TTC549 (cell line): ENCODE data around the gene PIM2.

Experiments used
- FAIRE-seq: peaks from 2 replicates; lab custom pipeline; 2012; peaks lifted over from hg19 to GRCh38; lab: Jason Lieb, UNC

Gene PIM2

DNA sequence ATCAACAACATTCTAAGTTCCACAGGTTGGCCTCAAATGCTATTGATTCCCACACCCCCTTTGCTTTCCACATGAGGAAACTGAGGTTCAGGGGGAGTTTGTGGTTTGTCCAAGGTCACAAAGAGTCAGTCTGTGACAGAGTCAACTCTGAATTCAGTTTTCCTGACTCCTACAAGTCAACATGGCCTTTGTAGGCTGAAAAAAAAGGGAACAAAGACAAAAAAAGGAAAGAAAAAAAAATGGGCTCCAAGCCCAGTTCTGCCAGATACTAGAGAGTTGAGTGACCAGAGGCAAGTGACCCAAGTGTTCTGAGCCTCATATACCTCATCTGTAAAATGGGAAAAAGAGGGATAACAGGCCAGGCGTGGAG is 16.5 kb upstream of the PIM2 start:
- no peak for FAIRE-seq

DNA sequence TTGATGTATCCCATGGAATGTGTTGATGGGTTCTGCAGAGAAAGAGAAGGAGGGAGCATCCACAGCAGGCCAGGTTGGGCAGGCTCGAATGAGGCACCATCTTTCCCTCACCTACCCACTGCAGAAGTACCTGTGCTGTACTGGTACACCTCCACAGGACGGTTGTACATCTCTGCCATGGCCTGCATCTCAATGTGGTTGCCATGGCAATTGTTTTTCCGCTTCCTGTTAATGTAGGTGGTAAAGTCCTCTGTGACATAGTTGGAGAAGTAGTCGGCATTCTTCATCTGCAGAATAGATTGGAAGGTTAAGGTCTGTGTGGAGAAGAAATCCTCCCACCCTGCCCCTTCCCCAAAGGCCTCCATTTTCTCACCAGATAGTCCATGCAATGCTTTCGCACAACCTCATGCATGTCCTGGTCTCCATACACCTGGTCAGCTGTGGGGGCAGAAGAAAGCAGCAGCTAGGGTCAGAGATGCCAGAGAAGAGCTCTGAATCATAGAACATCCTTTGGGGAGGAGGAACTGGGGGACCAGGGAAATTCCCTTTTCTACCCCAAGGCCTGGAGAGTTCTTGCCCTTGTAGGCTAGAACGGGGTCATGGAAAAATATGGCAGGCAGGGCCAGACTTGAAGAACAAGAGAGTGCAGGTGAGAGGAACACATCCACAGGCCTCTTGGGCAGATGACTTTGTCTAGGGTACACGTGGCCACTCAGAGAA is 15.9 kb upstream of the PIM2 start:
- no peak for FAIRE-seq

DNA sequence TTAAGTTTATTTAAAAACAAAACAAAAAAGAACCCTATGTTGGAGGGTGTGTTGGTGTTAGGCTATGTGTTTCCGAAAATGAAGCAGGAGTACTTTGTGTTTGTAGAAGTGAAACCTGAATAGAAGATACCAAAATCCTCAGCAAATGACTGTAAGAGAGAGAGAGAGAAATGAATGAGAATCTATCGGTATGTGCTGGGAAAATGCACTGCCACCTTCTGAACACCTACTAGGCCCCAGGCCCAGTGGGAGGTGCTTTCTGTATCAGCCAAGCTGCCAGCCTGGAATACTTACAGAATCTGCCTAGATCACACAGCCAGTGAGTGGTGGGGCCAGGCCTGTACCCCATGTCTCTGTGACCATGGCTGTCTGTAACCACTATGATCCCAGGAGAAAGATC is 14.9 kb upstream of the PIM2 start:
- no peak for FAIRE-seq

DNA sequence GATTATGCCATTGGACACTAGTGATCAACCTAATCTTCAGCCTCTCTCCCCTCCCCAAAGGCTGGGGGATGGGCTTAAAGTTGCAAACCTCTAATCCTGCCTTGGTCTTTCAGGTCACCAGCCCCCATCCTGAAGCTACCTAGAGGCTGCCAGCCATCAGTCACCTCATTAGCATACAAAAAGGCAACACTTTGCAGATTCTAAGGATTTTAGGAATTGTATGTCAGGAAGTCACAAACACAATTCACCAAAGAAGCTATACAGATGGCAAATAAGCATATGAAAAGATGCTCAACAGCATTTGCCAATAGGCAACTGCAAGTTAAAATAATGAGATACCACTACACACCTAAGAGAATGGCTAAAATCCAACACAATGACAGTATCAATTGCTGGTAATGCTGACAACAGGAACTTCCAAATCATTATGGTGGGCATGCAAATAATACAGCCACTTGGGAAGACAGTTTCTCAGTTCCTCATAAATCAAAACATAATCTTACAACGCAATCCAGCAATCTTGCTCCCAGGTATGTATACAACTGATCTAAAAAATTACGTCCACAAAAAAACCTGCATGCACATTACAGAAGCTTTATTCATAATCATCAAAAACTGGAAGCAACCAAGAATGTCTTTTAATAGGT is 9.0 kb upstream of the PIM2 start:
- FAIRE-seq: no peak

DNA sequence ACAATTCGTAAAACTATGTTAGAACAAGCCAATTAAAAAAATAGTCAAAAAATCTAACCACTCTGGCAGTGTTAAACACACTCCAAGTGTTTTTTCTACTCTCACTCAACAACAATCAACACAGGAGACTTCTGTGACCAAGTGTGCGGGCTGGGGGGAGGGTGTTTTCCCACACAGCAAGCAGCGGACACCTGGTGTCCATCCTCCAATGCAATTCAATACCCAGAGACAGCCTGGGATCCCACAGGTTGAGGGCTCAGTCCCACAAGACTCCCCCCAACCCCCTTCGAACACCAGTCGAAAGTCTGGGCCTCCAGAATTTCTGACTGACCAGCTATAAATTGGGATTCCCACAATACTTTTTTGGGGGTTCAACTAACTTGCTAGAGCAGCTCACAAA is 8.3 kb upstream of the PIM2 start:
- FAIRE-seq: no peak

DNA sequence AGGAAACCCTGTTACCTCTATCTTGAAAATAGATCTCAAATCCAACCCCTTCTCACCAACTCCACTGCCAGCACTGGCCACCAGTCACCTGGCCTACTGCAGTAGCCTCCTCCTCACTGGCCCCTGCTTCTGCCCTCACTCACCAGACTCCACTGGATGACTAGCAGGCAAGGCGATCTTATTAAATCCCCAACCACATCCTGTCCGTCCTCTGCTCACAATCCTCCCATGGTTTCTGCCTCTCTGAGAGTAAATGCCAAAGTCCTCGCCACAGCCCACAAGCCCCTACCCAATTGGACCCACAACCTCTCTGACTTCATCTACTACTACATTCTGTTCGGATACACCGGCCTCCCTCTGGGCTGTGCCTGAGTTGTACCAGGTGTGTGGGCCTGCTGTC is 5.4 kb upstream of the PIM2 start:
- FAIRE-seq: no peak

DNA sequence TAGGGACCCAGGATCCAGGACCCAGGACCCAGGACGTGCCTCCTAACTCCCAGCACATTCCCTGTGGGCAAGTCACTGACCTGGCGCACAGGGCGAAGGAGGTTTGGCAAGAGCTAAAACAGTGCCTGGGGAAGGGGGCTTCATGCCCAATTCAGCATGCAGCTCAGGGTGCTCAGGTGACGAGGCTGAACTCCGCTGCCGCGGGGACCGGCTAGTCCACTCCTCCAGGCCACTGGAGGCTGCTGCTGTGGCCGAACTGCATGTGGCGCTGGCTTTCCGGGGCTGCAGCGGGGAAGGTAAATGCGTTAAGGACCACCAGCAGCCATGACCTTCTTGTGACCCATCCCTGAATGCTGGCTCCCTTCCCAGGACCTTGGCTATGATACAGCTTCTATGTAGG is 4.9 kb upstream of the PIM2 start:
- FAIRE-seq: no peak

DNA sequence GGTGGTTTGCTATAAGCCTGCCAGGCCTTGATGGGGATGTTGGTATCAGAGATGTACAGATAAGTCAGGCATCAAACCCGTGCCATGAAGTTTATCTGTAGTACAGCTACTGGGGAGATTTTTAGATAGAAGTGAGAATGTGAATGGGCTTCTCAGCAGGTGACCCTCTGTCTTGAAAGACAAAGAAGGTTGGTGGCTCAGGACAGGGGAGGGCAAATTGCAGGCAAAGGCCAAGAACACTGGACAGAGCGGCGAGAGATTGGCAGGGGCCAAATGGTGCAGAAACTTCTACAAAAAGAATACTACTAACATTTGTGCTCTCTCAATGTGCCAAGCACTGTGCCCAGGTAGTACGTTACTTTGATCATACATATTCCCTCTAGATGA is 1.9 kb upstream of the PIM2 start:
- no peak for FAIRE-seq

DNA sequence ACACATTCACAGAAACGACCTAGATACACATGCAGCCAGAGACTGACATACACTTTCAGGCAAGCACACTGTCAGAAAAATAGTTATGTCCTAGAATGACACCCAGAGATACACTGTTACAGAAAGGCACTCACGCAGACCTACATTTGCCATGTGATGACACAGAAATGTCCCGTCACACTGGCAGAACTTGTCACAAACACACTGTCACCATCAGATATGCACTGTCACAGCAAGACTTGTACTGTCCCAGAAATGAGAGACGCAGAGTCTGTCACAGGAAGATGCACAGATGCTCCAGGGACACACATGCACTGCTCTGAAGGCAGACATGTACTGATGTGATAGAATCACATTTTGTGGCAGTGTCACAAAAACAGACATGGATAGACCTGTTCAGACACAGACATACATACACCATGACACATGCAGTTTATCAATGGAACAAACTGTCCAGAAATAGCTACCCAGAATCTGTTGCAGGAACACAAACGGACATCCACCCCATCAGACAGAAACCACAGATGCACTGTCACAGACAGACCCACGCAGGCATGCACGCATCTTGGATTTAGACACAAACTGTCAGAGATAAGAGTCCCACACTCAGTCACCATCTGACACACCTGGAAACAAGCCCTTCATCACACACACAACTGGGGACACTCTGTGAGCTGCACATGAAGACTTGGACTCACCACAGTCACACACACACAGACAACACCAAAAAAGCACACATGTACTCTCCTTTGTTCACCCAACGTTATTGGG is 1.3 kb upstream of the PIM2 start:
- FAIRE-seq: no peak

DNA sequence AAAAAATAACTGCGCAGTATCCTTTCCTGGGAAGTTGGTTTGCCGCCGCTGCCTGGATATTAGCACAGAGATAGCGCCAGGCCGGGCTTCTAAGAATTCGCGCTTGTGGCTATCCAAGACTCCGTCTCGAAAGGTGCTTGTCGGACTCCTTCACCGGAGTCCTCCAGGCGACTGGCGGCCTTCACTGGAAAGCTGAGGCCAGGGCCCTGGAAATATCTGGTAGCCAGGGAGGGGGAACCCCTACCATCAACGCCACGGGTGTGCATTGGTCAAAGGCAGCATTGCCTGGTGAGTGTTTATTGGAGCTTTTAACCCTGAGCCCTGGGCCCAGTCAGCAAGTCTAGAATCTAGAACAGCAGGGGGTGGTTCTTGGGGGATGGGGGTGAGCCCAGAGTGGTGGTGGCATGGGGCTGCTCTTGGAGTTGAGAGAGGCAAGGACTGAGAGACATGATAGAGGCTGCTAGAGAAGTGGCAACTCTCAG is 577 bp upstream of the PIM2 start:
- no peak for FAIRE-seq

DNA sequence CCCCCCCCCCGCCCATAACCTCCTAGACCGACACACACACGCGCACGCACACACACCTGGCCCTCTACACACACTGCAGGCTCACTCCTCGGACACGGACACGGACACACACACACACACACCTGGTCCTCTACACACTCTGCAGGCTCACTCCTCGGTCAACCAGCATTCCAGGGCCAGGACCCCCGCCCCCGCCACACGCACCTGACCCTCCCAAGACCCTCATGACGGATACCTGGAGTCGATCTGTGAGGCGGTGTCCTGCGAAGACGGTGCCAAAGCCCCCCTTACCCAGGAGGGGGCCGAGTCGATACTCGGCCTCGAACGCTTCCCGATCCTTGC is 552 bp downstream of the PIM2 start:
- FAIRE-seq: no peak

DNA sequence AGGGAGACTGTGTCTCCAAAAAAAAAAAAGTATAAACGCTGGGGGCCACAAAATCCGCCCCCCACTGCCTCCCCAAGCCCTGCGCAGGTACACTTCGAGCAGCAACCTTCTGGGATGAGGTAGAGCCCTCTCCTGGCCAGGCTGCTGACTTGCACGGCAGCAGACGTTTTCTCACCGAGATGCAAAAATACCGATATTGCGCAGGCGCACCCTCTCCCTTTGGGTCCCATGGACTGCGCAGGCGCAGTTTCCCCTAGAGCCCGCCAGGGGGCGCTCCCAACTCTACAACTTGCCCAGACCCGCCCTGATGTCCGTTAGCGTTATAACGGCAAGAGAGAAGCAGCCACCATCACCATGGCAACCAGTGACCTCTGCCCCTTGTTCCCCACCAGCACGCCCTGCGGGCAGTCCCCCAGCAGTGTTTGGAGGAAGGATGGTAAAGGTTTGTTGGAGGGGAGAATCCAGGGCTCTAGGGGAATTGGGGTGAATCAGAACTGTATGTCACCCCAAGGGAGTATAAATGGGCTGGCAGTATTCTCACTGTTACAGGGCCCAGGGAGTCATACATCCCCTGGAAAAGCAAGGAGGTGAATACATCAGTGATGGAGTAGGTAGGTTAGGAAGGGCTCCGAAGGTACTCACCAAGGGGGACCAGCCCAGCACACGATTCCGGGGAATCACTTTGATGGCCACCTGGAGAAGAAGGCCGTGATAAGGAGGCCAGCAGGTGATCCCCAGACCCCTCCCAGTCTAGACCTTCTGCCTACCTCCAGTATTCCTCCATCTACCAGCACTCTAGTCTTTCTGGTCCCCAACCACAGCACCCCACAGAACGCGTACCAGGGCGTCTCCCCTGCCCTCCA is 1.5 kb downstream of the PIM2 start:
- FAIRE-seq: peak; percentile 68

DNA sequence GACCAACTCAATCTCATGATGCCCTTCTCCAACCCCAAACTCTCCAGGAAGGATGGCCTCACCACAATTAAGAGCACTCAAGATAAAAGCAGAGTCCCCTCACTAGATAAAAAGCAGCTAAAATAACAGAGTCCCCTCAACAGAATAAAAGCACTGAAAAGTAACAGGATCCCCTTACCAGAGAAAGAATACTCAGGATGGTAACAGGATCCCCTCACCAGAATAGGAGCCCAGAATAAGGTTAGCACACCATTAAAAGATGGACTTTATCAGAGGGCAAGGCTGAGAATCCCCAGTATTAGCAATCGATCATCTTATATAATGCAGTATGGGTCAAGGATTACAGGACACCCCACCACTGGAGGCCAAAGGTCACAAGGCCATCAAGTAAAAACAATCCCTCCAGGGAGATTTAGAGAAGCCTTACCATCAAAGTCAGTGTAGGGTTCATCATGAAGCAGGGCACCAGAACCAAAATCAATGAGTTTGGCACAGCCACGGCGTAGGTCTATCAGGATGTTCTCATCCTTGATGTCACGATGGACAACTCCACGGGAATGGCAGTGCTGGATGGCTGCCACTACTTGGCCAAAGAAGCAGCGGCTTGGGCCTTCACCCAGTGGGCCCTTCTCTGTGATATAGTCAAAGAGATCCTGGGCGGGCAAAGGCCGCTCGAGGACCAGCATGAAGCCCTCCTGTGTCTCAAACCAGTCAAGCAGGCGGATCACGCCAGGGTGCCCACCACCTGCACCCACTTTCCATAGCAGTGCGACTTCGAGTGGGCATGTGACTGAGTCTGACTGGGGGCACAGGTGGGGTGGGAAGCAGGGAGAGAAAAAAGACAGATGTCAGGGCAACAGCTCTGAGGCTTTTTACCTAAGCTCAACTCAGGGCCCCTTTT is 4.0 kb downstream of the PIM2 start:
- no peak for FAIRE-seq

DNA sequence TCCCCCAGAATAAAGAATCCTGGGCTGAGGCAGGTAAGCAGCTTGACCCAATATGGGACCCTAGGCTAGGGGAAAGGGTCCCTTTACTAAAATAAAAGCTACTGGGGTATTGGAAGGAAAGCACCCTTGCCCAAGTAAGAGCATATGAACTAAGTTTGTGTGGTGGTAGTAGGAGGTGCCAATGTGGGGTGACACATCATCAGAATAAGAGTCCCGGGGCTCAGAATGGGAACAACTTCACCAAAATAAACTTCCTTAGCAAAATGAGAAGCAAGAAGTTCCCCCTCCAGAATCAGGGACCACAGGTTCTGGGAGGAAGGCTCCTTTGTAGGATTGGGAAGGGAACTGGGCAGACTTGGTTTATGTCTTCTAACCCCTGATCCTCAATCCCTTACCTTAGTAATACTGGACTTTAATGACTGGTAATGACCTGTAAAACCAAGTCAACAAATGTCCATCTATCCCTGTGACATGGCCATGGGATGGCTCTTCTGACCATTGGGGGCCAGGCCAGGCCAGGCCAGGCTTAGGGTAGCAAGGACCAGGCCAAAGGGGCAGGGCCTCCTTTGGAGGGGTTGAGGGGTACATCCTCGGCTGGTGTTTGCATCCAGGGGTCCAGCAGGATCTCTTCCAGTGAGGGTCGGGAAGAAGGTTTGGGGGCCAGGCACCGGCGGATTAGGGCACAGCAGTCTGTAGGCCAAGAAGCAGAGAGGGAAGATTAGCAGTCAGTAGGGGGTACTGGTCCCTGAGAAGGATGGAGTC is 5.0 kb downstream of the PIM2 start:
- no peak for FAIRE-seq

DNA sequence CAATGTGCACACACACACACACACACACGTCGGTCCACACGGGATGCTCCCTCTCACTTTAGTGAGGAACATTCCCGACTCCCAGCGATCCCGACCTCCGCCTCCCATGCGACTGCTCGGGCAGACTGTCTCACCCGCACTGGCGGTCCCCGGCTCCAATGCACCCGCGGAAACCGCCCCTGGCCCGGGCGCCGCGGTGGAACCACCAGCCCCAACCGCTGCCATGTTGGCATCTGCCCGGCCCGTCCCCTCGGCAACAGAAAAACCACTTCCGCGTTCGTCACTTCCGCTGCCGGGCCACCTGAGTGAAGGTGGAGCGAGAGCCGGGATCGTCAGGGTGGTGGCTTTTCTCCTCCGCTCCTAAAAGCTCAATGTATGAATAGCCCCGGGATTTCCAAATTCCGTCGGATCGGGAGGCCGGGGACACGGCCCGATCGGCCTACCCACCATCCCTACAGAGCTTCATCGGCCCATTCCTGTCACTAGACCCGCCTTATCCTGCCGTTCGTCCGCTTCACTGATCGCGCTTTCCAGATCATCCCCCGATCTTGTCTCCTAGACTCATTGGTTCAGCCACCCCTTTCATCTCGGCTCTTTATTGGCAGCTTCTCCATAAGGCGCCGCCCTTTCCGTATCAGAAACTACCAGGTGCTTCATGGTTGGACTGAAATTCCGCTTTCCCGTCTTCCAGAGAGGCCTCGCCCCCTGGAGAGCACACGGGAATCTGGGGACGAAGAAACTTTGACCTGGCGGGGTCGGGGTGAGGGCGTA is 7.2 kb downstream of the PIM2 start, which contains the start of gene SLC35A2:
TSS of gene SLC35A2 (minus strand) at position 235 of the 771 bp plus-strand sequence. CDS start at position 225, 10 bp downstream.
- FAIRE-seq: no peak

DNA sequence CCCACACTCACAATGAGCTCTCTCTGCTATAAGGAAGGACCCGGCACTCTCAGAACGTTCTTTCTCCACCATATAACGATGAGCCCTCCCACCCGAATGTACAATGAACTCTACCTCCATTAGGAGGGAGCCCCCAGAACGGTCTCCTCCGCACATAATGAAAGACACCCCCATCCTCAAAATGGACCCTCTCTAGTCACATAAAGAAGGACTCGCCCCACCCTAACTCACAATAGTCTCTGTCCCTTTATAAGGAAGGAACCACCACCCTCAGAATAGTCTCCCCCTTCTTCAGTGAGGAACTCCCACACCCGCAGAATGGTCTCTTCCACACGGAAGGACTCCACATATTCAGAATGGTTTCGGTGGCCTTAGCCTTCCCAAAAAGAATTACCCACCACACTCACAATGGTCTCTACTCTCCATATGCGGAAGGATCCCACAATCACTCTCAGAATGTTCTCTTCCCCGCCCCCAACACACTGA is 7.9 kb downstream of the PIM2 start:
- no peak for FAIRE-seq

DNA sequence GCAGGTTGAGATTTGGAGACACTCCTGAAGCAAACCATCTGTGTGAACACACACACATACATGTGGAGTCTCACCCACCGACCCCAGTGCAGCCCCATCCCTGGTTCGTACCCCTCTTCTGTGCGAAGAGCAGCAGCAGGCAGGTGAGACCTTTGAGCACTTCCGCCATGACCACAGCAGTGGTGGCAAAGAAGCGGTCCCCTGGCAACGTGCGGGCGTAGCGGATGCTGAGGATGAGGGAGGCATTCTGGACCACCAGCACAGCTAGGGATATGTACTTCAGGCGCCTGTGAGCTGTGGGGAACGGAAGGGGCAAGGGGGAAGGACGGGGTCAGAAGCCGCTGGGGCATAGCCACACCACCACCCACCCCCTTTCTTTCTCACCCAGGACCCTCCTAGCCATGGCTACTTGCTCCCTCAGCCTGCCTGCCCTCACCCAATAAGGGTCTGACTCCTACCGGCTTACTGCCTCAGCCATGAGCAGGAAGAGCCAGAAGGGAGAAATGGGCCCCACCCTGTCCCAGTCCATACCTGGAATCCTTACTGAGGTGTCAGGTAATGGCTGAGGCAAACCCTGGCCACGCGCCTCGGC is 9.0 kb downstream of the PIM2 start:
- FAIRE-seq: no peak

DNA sequence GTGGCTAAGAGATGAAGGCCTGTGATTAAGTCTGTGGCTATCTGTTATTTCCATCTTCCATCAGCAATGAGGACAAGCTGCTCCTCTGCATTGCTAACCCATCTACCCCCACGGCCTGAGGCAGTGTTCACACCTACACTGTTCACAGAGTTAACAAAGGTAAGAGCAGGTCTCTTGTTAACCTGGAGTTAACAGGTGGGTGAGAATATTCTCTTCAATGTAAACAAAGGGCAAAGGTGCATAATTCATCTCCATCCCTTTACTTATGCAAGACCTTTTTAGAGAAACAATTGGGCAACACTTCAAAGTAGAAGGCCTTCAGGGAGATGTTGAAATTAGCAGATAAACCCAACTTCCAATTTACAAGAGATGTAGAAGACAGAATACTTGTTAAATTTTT is 10.2 kb downstream of the PIM2 start:
- FAIRE-seq: no peak

DNA sequence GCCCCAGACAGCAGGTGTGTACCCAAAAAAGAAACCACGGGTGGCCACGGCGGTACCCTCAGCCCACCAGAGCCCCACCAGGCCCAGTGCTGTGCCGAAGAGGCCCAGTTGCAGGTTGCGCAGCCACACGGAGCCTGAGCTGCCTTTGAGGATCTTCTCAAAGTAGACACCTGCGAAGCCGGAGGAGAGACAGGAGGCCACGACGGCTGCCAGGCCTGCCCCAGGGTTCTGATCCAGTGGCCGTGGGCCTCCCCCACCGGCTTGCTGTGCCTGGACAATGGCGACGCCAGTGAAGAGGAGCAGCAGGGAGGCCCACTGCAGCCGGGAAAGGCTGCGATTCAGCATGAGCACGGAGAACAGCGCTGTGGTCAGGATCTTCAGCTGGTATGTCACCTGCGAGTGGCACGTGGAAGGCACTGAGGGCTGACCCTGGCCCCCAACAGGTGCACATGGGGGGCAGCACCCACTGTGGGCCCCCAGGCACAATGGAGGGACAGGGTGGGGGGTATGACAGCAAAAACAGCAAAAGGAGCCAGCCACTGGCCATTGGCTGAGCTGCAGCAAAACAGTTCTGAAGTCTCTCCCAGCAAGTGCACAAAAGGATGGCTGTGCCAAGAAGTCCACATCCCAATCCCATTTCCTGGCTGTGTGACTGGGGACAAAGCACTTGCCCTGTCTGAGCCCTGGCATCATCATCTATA is 13.6 kb downstream of the PIM2 start:
- FAIRE-seq: no peak
